Upper lobe of left lung (tissue), 4 donors: ENCODE data around the gene ARRDC4.

Experiments used
- CTCF ChIP-seq, 6 experiments: fragments of 450-650 bp in 4 of 6; fragments of 200-600 bp in 2 of 6; sonication (generic) in 2 of 6; IDR thresholded peaks; one replicate each; pipeline ENCODE4 v1.5.1; 2016 to 2019; ENCODE audit warnings: antibody characterized with exemption in 6 of 6
- EP300 ChIP-seq, 4 donors: sonication (generic); formaldehyde crosslinking; IDR thresholded peaks; one replicate each; pipeline ENCODE4 v1.5.1; 2017; ENCODE audit warnings: antibody characterized with exemption in 4 of 4, control low read depth in 2 of 4
- POLR2A ChIP-seq, 4 donors: fragments of 450-650 bp; IDR thresholded peaks; one replicate each; pipeline ENCODE4 v1.5.1; 2016 to 2017; ENCODE audit warnings: antibody characterized with exemption in 4 of 4, mild to moderate bottlenecking in 2 of 4
- POLR2AphosphoS5 ChIP-seq, 2 donors: sonication (generic); formaldehyde crosslinking; IDR thresholded peaks; one replicate each; pipeline ENCODE4 v1.5.1; 2017; ENCODE audit warnings: antibody characterized with exemption in 2 of 2

DNA sequence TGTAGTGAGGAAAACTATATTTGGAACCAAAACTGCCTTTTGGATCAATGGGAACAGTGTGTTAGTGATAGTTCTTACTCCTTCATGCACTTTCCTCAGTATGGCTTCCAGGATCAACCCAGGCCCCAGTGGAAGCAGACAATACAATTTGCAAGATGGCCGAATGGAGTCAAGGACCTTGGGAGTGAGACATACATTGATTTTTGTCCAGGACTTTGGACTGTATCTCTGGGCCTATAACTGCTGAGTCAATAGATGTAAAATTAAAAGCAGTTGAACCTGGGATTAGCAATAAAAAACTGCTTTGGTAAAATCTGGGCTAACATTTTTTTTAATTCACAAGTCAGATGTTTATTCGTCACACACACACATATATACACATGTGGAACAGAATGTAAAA, 1.8 kb downstream of the ARRDC4 start:
- TF ChIP-seq CTCF (IDR thresholded peaks at IDR 0.05) (no peak), POLR2A (IDR thresholded peaks at IDR 0.05) (no peak), POLR2AphosphoS5 (IDR thresholded peaks at IDR 0.05) (no peak), EP300 (IDR thresholded peaks at IDR 0.05) (no peak)
